HG03439 (cell line): ENCODE results near the gene PLXNA4.

Experiments
- ATAC-seq: cut with Tn5 transposase; IDR thresholded peaks from one replicate; pipeline ENCODE4 v1.9.1; 2021; ENCODE audit warnings: mild to moderate bottlenecking, moderate library complexity; ENCODE audit not compliant: unreplicated experiment

The PLXNA4 gene

GRCh38 chr7:132590162-132590561 lies 13.9 kb upstream of the PLXNA4 start:
- no peak for ATAC-seq

DNA sequence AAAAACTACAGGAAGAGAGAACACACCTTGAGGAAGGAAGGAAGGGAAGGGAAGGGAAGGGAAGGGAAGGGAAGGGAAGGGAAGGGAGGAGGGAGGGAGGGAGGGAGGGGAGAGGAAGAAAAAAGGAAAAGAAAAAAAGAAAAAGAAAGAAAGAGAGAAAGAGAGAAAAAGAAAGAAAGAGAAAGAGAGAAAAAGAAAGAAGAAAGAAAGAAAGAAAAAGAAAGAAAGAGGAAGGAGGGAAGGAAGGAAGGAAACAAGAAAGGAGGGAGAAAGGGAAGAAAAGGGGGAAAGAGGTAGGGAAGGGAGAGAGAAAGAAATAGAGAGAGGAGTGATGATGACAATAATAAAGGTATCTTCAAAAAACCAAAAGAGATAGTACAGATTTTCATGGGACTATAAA lies 12.3 kb upstream of the PLXNA4 start:
- ATAC-seq: no peak

DNA sequence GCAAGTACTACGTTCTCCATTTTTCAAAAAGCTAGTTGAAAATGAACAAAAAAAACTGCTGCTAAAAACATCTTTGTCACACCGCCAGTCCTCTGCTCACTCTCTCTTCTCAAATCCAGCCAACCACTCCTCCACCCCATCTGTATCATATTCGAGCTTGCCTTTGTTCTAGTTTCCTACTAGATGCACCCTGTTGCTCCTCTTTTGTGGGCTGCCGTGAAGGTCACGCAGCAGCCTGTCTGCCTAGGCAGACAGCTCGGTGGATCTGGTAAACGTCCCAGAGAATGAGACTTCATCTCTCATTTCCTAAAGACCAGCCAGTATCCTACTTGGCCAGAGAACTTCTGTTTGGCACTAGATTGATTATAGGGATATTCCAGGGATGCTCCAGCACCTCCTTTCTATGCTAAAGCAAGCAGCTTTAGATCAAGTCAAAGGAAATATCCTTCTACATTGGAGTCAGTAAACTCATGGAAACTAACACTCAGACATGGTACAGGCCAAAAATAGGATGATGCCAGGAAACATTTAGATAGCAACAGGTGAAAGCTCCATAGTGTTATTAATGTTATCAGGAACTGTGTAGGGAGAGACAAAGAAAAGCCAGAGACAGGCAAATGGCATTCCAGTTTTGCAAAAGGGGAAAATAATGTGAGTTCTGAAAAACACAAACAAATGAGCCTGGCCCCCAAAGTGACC lies 8.7 kb upstream of the PLXNA4 start:
- ATAC-seq: no peak

- ATAC-seq: no peak
These were observed 5.2 kb upstream of the PLXNA4 start for GRCh38 chr7:132581431-132581830.

DNA sequence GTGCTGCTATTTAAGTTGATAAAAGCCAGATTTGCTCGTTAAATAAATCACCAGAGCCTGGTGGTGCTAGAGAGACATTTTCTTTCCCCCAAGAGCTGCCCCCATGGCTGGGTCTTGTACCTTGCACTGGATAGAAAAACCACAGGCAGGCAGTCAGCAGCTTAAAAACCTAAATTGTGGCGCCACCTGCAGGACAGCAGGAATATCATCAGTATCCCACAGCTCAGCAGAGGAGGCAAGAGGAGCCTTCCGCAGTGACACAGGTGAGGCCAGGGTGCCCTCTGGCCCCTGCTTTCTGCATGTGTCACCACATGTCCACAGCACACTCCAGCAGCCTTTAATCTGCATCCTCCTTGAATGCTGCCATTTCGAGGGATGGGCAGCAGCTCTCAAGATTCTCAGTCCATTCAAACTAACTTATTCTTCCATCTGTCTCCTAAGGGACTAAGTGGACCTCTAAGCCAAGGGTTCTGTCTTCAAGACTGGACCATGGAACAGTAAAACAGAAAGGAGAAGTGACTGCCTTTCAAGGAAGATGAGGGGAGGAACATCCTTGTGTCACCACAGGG lies 4.5 kb upstream of the PLXNA4 start:
- ATAC-seq: peak; percentile 51

GRCh38 chr7:132580277-132580676 lies 4.0 kb upstream of the PLXNA4 start:
- ATAC-seq: no peak

- ATAC-seq: no peak
These were observed 3.1 kb upstream of the PLXNA4 start for GRCh38 chr7:132579260-132579899.

DNA sequence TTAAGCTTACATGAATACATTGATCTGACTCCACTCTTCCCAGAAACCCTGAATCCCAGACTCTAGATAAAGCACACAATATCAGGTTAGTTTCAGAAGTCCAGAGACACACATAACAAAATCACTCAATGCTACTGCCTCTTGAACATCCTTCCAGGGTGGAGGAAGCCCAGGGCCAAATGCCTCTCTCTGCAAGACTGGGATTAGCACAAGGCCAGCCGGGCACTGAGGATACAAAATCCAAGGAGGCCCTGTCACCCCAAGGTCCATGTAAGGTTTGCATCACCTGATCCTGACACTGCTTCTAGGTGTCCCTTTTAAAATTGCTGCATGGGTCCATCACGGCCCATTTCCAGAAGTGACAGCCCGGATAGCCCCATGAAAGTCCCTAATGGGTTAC lies 2.6 kb upstream of the PLXNA4 start:
- ATAC-seq: no peak

- no peak for ATAC-seq
These were observed 1.7 kb upstream of the PLXNA4 start for GRCh38 chr7:132578050-132578370.

- ATAC-seq: no peak
These were observed 1.2 kb upstream of the PLXNA4 start for GRCh38 chr7:132577206-132578049.

DNA sequence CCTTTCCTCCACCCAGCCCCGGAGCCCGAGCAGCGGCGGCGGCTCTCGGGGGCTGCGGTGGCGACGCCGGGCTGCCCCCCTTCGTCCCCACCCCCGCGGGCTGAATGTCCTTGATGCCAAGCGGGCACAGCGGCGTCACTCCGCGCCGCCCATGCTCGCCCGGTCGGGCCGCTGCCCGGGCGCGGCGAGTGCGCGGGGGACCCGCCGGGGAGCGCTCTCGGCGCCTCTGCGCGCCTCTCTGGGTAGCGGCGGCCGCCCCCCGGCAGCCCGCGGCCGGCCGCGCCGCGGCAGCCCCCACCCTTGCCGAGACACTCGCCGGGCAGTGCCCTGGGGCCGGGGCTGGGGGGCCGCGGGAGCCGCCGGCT lies 433 bp upstream of the PLXNA4 start:
- no peak for ATAC-seq

DNA sequence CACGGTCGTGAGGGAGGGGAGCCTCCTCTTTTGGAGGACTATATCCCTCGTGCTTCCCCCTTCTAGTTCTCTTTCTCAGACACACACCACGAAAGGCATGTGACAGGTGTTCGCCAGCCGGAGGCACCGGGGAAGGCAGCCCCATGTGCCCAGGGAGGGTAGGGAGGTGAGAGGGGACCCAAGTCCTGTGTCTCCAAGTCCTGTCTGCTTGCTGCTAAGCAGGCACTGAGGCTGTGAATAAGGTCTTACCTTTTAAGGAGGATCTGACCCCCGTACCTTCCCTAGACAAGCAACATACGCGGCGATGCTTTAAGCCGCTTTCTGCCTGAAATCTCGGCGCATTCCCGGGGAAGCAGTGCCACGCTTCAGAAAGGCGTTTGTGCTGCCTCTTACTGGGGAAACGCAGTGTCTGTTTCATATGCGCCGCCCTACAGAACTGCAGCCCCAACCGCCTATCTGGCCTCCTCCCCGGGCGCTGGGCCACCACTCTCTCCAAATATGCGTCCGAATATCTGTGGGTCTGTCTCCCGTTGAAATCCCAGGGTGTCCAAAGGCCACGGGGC lies 770 bp downstream of the PLXNA4 start:
- no peak for ATAC-seq

DNA sequence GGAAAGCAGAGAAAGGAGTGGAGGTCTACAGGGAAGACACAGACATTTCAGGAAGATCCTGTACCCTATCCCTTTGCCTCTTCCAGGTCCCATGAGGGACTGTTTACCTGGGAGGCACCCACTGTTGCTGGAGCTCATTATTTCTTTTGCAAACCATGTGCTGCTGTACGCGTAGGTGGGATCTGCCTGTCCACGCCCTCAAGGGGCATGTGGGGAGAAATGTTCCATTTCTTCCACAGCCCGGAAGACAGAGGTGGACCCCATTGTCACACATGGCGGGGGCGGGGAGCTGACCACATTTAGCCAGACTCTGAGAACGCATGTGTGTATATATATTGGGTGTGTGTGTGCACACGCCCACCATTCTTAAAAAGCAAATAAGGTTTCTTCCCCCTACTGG lies 2.0 kb downstream of the PLXNA4 start:
- ATAC-seq: no peak

- no peak for ATAC-seq
These were observed 2.9 kb downstream of the PLXNA4 start for GRCh38 chr7:132573251-132573955.

GRCh38 chr7:132572526-132572925 lies 3.7 kb downstream of the PLXNA4 start:
- no peak for ATAC-seq

DNA sequence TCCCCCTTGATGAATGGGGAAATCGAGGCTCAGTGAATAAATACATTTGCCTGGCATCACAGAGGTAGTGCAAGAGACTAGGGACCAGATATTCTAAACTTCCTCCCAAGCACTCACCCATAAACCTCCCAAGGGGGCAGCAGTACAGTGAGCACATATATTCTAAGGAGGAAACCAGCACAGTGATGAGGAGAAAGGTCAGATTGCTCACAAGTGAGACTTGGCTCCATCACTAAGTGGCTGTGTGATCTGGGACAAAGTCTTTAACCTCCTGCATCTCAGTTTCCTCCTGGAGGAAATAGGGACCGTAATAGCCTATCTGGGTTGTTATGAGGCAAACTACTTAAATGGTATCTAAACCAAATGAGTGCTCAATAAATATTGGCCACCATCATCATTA lies 4.3 kb downstream of the PLXNA4 start:
- no peak for ATAC-seq

DNA sequence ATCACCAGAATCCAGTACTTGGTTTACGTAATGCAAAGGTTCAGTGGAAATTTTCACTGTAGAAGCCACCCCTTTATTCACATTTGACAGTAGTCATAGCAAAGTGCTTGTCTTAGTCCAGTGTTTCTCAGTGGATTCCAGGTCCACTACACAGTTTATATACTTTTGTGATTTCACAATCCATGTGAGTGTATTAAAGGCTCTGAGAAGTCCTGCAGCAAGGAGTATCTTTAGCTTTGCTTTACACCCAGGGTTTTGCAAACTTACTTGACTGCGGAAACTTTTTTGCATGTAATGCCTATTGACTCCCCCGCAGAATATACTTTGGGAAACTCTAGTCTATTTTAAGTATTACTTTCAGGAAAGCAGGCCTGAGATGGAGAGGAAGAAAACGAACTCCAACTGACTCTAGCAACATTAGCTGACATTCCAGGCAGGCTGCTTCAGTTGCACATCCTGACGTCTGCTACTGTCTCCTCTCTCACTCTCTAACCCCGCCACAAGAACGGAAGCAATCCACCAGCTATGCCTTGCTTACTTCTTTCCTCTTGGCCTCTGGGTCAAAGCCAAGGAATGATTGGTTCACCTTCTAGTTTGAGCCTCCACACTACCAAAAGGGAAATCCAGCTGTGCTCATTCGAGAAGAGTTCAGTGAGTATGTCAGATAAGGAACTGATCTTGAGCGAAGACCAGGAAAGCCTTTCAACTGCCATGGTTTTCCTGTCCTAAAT lies 6.2 kb downstream of the PLXNA4 start:
- ATAC-seq: no peak

DNA sequence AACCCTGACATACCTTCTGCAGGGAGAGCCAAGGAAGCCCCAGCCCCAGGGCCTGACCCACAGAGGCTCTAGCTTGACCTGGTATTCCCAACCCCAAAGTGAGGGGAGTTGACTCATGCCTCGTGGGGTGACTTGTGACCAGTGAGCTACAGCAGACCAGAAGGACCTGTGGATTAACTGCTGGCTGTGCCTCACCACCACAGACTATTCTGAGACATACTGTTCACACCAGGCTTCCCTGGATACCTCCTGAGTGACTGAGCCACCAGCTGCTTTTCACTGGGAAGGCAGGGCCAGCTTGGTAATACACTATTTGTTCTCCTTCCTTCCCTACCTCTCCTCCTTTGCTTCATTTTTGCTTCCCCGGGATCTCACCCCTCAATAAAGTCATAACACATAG lies 7.3 kb downstream of the PLXNA4 start:
- no peak for ATAC-seq

GRCh38 chr7:132565885-132566284 lies 10.4 kb downstream of the PLXNA4 start:
- ATAC-seq: no peak

- no peak for ATAC-seq
These were observed 10.8 kb downstream of the PLXNA4 start for GRCh38 chr7:132565441-132565840.
